Measurements from ENCODE around the gene ACOD1. TPM values are rescaled to one million over a fixed set of nuclear protein-coding genes. Genes with fewer than 3 reads are reported as not detected.
A peak's percentile ranks its signal among the peaks of the same experiment; 100 is the strongest.

ACOD1 gene
- total RNA-seq, 1 donor from 2014 or later, result not detected

DNA sequence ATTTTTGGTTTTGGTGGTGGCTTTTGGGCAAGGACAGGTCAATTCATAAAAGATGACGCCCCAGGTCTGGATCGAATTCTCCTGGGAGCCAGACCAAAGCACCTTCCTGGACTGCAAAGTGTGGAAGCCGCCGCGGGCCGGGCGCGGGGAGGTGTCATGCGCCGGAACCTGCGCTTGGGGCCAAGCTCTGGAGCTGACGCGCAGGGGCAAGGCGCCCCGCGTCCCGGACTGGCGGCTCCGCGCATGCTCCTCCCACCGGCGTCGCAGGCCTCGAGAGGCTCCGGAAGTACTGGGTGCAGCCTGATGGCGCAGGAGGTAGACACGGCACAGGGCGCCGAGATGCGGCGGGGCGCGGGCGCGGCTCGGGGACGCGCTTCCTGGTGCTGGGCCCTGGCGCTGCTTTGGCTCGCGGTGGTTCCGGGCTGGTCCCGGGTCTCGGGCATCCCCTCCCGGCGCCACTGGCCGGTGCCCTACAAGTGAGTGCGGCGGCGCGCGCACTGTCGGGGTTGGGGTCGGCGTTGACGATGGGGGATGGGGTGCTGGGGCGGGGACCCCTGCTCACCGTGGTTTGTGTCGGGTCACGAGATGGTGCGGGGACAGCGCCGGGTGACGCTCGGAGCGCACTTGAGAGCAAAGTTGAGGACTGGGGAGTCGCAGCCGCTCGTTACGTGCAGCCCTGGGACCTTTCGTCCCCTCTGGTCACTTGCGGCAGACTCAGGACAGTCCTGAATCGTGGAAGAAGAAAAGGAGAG lies 43.7 kb downstream of the ACOD1 start, which contains the start of gene CLN5:
Gene CLN5, plus strand, starts transcription at position 286 of the 752 bp plus-strand sequence. Its CDS starts 18 bp downstream, at position 304.
- H3K27ac ChIP-seq, result peak within 1 kb of the TSS; percentile 80 to 93
- H3K4me1 ChIP-seq, result peaks cover 0 to 9% of the 10 kb centered on the region in 2 donors
- H3K27me3 ChIP-seq, result no peaks in the 10 kb centered on the region
- H3K36me3 ChIP-seq, result peaks cover 0 to 15% of the 10 kb centered on the region in 2 donors
- intact Hi-C loops (cut with DNase I), result loop anchor here (1.0 to 10.0 kb wide), 3 partner anchors 35 to 1117 kb away; partner anchors contain the start of genes FBXL3 and KCTD12
- no peaks in the 10 kb centered on the region for H3K9me3 ChIP-seq
- H3K4me3 ChIP-seq, result peak within 1 kb of the TSS; percentile 68 to 75
- TF ChIP-seq, protein P1, sequence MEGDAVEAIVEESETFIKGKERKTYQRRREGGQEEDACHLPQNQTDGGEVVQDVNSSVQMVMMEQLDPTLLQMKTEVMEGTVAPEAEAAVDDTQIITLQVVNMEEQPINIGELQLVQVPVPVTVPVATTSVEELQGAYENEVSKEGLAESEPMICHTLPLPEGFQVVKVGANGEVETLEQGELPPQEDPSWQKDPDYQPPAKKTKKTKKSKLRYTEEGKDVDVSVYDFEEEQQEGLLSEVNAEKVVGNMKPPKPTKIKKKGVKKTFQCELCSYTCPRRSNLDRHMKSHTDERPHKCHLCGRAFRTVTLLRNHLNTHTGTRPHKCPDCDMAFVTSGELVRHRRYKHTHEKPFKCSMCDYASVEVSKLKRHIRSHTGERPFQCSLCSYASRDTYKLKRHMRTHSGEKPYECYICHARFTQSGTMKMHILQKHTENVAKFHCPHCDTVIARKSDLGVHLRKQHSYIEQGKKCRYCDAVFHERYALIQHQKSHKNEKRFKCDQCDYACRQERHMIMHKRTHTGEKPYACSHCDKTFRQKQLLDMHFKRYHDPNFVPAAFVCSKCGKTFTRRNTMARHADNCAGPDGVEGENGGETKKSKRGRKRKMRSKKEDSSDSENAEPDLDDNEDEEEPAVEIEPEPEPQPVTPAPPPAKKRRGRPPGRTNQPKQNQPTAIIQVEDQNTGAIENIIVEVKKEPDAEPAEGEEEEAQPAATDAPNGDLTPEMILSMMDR (IDR thresholded peaks at IDR 0.05), result no peak
- peak; percentile 82 to 97 for DNase-seq (ENCODE audit: low spot score in 2 of 2)

DNA sequence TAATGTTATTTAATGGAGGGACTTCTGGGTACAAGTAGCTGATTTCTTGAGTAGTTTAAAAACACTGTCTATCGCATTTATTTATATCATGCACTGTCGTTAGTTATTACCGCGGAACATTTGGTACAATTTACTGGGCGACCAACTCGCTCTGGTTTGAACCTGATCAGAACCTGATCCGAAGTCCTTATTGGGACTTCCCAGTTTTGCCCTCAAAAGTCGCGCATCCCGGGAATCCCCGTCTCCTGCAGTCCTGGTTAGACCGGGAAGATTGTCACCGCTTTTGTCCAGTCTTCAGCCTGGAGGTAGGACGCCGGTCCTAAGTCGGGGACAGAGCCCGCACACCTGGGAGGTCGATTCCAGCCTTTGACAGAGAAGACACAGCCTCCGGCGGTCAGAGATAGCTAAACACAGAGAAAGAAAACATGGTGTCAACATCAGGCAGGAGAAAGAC lies 44.3 kb downstream of the ACOD1 start:
- Histone ChIP-seq H3K9me3 (no peaks in the 10 kb centered on the region), H3K36me3 (peaks cover 0 to 19% of the 10 kb centered on the region in 2 donors), H3K4me3 (peak overlapping the region; percentile 68 to 75), H3K27ac (peak overlapping the region; percentile 80 to 93), H3K4me1 (peaks cover 0 to 9% of the 10 kb centered on the region in 2 donors), H3K27me3 (no peaks in the 10 kb centered on the region)
- intact Hi-C loops (cut with DNase I), result loop anchor here (1.0 to 10.0 kb wide), 3 partner anchors 35 to 1118 kb away; partner anchors contain the start of genes FBXL3 and KCTD12
- TF ChIP-seq, protein P1 (IDR thresholded peaks at IDR 0.05), result no peak
- no peak for DNase-seq (ENCODE audit: low spot score in 2 of 2)

DNA sequence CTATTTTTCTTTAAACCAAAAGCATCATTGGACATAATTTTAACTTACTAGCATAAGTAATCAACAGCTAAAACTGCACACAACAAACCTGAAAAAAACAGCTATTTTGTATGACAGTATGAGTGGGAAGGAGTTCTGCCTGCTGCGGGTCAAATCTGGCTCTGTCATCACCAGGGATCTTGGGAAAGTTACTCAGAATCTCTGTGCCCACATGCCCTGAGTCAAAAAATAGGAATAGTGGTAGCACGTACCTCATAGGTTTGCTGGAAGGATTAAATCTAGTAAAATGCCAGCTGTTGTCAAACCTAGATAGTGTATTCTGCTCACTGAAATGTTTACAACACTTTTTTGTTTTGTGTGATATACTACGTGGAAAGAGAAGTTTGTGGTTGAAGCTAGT lies 44.7 kb downstream of the ACOD1 start:
- intact Hi-C loops (cut with DNase I), result loop anchor here (5.0 to 10.0 kb wide), 2 partner anchors 106 to 1118 kb away; partner anchors contain the start of gene KCTD12
- Histone ChIP-seq H3K36me3 (peaks cover 0 to 22% of the 10 kb centered on the region in 2 donors), H3K27me3 (no peaks in the 10 kb centered on the region), H3K4me3 (peak overlapping the region; percentile 68 to 75), H3K9me3 (no peaks in the 10 kb centered on the region), H3K4me1 (peaks cover 0 to 9% of the 10 kb centered on the region in 2 donors), H3K27ac (peak overlapping the region; percentile 80 to 93)
- TF ChIP-seq, protein P1 (IDR thresholded peaks at IDR 0.05), result no peak
- no peak for DNase-seq (ENCODE audit: low spot score in 2 of 2)

DNA sequence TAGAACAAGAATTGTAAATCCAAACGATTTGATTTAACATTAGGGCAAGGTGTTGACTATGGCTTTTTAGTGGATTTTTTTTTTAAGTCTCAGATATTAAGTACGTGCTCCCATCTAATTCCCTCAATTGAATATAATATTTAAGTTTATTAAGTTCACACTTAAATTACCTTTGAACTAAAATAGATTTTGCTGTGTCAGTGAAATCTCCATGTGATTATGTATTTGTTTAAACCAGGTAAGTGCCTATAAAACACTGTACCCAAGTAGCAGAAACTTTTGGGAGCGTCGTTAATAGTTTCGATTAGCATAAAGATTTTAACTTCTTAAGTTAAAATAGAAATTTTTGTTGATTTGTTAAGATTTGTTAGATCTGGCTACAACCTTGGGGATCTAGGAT lies 45.2 kb downstream of the ACOD1 start:
- Histone ChIP-seq H3K27me3 (no peaks in the 10 kb centered on the region), H3K36me3 (peaks cover 0 to 26% of the 10 kb centered on the region in 2 donors), H3K9me3 (no peaks in the 10 kb centered on the region), H3K4me3 (peak overlapping the region; percentile 68 to 75), H3K4me1 (peaks cover 0 to 9% of the 10 kb centered on the region in 2 donors), H3K27ac (peak overlapping the region; percentile 80 to 93)
- intact Hi-C loops (cut with DNase I), result loop anchor here (5.0 to 10.0 kb wide), 2 partner anchors 106 to 1119 kb away; partner anchors contain the start of gene KCTD12
- TF ChIP-seq, protein P1 (IDR thresholded peaks at IDR 0.05), result no peak
- no peak for DNase-seq (ENCODE audit: low spot score in 2 of 2)

DNA sequence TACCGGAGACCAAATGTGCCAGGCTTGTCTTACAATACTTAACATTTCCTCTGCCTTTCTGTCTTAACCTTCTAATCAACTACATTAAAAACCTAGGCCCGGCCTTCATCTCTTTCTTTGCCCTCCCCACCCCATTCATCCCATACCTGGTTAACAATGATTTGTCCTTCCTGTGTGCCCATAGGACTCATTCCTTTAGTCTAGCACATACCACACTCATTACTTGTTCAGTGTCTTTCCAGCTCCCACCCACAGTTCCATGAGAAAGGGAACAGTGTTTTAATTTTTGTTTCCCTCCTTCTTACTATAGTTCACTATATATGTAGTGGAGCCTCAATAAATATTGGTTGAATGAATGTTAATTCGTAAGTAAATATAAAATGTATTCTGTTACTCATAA lies 46.0 kb downstream of the ACOD1 start:
- intact Hi-C loops (cut with DNase I), result loop anchor here (5.0 to 10.0 kb wide), 2 partner anchors 107 to 1119 kb away; partner anchors contain the start of gene KCTD12
- Histone ChIP-seq H3K4me1 (peaks cover 0 to 9% of the 10 kb centered on the region in 2 donors), H3K27ac (peak overlapping the region in 1 of 2 donors; percentile 80), H3K4me3 (no peak overlapping the region), H3K27me3 (no peaks in the 10 kb centered on the region), H3K9me3 (no peaks in the 10 kb centered on the region), H3K36me3 (peaks cover 2 to 34% of the 10 kb centered on the region in 2 donors)
- no peak for DNase-seq (ENCODE audit: low spot score in 2 of 2)
- TF ChIP-seq, protein P1 (IDR thresholded peaks at IDR 0.05), result no peak
